Middle frontal gyrus (tissue), 1 donor: ENCODE measurements around the gene GOLGA8J.
"Not testable (repeated sequence)": the region's sequence is repeated elsewhere in the genome, so short reads cannot be mapped to it uniquely, and the experiment has no call there.

Experiments used
- DNase-seq: peaks from one replicate; pipeline ENCODE4 v3.0.0-alpha.2; 2015; ENCODE audit warnings: low spot score; ENCODE audit errors: extremely low spot score

The GOLGA8J gene

GRCh38 chr15:30073915-30074314, 8.8 kb upstream of the GOLGA8J start:
- DNase-seq = no peak

DNA sequence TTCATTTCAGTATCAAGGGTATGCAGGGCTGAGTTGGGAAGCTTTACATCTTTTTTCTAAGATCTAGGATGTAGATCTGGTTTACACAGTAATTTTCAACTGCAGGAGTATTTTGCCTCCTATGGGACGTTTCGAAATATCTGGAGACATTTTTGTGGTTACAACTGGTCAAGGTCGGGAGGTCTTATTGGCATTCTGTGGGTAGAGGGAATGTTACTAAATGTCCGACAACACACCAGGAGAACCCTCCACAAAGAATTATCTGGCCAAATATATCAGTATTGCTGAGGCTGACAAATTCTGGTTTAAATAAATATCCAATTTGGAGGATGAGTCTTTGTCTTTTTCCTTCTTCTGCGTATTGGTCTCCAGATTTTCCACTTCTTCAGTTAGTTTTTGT, 1.9 kb upstream of the GOLGA8J start:
- DNase-seq = not testable (repeated sequence)

DNA sequence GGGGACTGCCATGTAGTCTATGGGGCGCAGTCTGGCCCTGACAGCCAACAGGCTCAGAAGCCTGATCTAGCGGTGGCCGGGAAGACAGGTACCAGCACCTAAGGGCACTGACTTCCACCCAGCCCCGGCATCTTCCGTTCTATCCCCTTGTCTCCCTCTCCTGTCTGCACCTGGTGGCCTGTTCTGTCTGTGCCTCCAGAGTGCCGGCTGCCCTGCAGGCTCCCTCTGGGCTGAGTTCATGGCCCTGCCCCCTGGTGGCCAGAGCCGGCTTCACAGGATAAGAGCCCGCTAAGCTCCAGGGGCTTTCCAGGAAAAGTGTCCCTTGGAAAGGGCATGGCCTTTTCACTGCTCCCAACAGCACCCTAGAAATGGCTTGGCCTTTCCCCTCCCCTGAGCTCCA, 15.1 kb downstream of the GOLGA8J start:
- DNase-seq = not testable (repeated sequence)

GRCh38 chr15:30102890-30103289, 20.1 kb downstream of the GOLGA8J start:
- not testable (repeated sequence) for DNase-seq

GRCh38 chr15:30103941-30104507, 21.3 kb downstream of the GOLGA8J start:
- not testable (repeated sequence) for DNase-seq

DNA sequence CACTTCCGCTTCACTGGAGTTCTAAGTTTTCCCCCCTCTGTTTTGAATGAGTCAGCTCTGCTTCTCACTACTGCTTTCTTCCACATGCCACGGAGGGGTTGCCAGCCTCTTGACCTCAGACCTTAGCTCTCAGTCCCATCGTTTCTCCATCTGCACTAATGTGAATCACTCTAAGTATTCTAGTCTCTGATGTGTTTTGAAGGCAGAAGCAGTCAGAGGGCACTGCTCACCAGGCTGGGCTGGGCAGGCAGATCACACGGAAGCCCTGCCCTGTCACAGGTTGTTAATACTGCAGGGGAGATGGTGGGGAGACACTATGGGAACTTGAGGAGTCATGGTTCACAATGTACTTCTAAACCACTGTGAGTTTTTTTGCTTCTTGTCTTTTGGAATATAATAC, 27.8 kb downstream of the GOLGA8J start:
- DNase-seq = not testable (repeated sequence)

GRCh38 chr15:30130066-30130465, 47.3 kb downstream of the GOLGA8J start:
- peak; percentile 1 for DNase-seq

- DNase-seq = not testable (repeated sequence)
These were observed 52.0 kb downstream of the GOLGA8J start, which contains the start of gene GOLGA8T for GRCh38 chr15:30134751-30135150. Gene GOLGA8T, plus strand, starts transcription at chr15:30135051. Its CDS starts 98 bp downstream, at chr15:30135149.
